ENCODE measurements around the gene SPATA33. TPM values are rescaled to one million over a fixed set of nuclear protein-coding genes. Genes with fewer than 3 reads are reported as not detected.
A peak's percentile ranks its signal among the peaks of the same experiment; 100 is the strongest.

Gene SPATA33
- total RNA-seq, 1 experiment from 2014 or later, result 19.7 TPM

GRCh38 chr16:89709716-89710432 is 52.2 kb downstream of the SPATA33 start:
- no TSS peak for BruUV-seq (replicated peaks)

DNA sequence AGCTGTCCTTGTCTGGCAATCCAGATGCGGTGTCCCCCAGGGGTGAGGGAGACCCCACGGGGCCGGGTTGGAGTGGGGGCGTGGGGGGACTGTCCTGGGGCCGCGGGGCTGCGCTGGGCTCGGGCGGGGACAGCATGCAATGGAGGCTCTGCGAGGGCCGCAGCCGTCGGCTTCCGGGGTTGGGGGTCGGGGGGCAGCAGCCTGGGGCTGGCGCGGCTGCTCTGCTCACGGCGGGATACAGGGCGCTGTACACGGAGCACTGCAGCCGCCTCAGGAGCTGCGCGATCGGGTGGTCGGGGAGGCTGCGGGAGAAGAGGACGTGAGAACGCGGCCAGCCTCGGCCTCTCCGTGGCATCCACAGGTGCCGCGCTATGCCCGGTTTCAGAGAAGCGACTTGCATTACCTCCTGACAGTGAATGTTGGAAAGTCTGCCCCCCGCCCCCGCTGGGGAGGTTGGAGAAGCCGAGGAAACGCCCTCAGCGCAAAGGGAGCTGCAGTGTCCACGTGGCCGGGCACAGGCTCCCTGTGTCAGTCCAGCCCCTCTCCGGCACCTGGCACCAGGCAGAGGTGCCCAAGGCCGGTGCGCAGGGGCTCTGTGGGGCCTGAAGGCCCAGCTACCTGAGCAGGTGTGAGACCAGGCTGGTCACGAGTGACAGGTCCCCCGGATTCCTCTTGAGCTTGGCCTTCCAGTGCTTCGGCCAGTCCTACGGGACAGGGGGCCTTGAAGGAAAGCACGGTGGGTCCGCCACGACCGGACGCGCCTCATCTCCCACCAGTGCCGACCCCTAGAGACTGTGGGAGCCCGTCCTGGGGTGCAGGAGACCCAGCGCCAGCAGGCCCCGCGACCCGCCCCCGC is 53.3 kb downstream of the SPATA33 start:
- POLR2A ChIA-PET, result interaction anchor here (1.5 kb wide), 1 partner anchor 11 kb away, joined by 5 read pairs; no protein-coding TSS in a partner anchor

More at GRCh38 chr16:89709716-89710432, 52.2 kb downstream of the SPATA33 start:
- ChIA-PET POLR2A (no interaction called here), CTCF (interaction anchor here (1.1 to 2.5 kb wide), 2 partner anchors 8 to 10 kb away, joined by 7 to 14 read pairs; partner anchors contain the start of gene SPATA2L)
- no peaks in the 10 kb centered on the region for H3K9me3 Mint-ChIP-seq (ENCODE audit: unreplicated experiment)
- Histone ChIP-seq H3K4me1 (peaks cover 6% of the 10 kb centered on the region; the same call in 1 of the 2 replicates), H3K9me3 (no peaks in the 10 kb centered on the region), H3K36me3 (ENCODE audit: control insufficient read depth, insufficient read depth, low read length) (no peaks in the 10 kb centered on the region), H3K4me3 (ENCODE audit: low read depth, low read length) (no peak overlapping the region), H3K27me3 (replicated peaks; ENCODE audit: control insufficient read depth, insufficient read depth, low read length) (no peaks in the 10 kb centered on the region)
- intact Hi-C loops (cut with micrococcal nuclease; ENCODE audit: unreplicated experiment), result no loop called here
- no peak for DNase-seq
- H3K4me3 Mint-ChIP-seq (ENCODE audit: unreplicated experiment), result peak overlapping the region; percentile 25
- H3K27me3 Mint-ChIP-seq (ENCODE audit: insufficient read depth, unreplicated experiment), result no peaks in the 10 kb centered on the region
- H3K27ac Mint-ChIP-seq (ENCODE audit: unreplicated experiment), result no peak overlapping the region
- TF ChIP-seq CTCF (IDR thresholded peaks at IDR 0.05; ENCODE audit: insufficient read depth in 1 of 2, low read depth in 1 of 2, low read length in 1 of 2, severe bottlenecking in 1 of 2, unreplicated experiment in 1 of 2), result no peak
- peaks cover 6% of the 10 kb centered on the region for H3K36me3 Mint-ChIP-seq (ENCODE audit: insufficient read depth, unreplicated experiment)
- H3K4me1 Mint-ChIP-seq (ENCODE audit: low read depth, unreplicated experiment), result no peaks in the 10 kb centered on the region

More for the DNA sequence above, 53.3 kb downstream of the SPATA33 start:
- Histone ChIP-seq H3K4me1 (peaks cover 6% of the 10 kb centered on the region; the same call in 1 of the 2 replicates), H3K9me3 (no peaks in the 10 kb centered on the region), H3K36me3 (ENCODE audit: control insufficient read depth, insufficient read depth, low read length) (no peaks in the 10 kb centered on the region), H3K4me3 (ENCODE audit: low read depth, low read length) (no peak overlapping the region; the same call in 1 of the 2 replicates), H3K27me3 (replicated peaks; ENCODE audit: control insufficient read depth, insufficient read depth, low read length) (no peaks in the 10 kb centered on the region)
- intact Hi-C loops (cut with micrococcal nuclease; ENCODE audit: unreplicated experiment), result loop anchor here (1.0 kb wide), 1 partner anchor 10 kb away; the partner anchor contains the start of gene SPATA2L
- BruUV-seq (replicated peaks), result no TSS peak
- DNase-seq, result no peak
- H3K27ac Mint-ChIP-seq (ENCODE audit: unreplicated experiment), result no peak overlapping the region
- CTCF ChIA-PET, result interaction anchor here (0.5 to 2.5 kb wide), 3 partner anchors 9 to 11 kb away, joined by 4 to 14 read pairs (median 7); partner anchors contain the start of gene SPATA2L
- no peaks in the 10 kb centered on the region for H3K4me1 Mint-ChIP-seq (ENCODE audit: low read depth, unreplicated experiment)
- H3K36me3 Mint-ChIP-seq (ENCODE audit: insufficient read depth, unreplicated experiment), result peaks cover 16% of the 10 kb centered on the region
- H3K27me3 Mint-ChIP-seq (ENCODE audit: insufficient read depth, unreplicated experiment), result no peaks in the 10 kb centered on the region
- no peaks in the 10 kb centered on the region for H3K9me3 Mint-ChIP-seq (ENCODE audit: unreplicated experiment)
- H3K4me3 Mint-ChIP-seq (ENCODE audit: unreplicated experiment), result no peak overlapping the region
- no peak for TF ChIP-seq CTCF (IDR thresholded peaks at IDR 0.05; ENCODE audit: insufficient read depth in 1 of 2, low read depth in 1 of 2, low read length in 1 of 2, severe bottlenecking in 1 of 2, unreplicated experiment in 1 of 2)
